Activated naive CD8-positive, alpha-beta T cell treated with anti-CD3 and anti-CD28 coated beads, Interleukin-2, amount 10 ng/mL, durations not matched to agents 7 days and 5 days (primary cell): ENCODE data around the gene JAKMIP1. TPM values are rescaled to one million over a fixed set of nuclear protein-coding genes. Genes with fewer than 3 reads are reported as not detected.

ENCODE experiments used
- ATAC-seq: fragments of 150-1000 bp; cut with Tn5 transposase; one replicate; pipeline ENCODE4 v1.10.0; 2021; ENCODE audit warnings: low read depth, moderate library complexity
- POLR2A ChIA-PET: fragments of 350-600 bp; sonication (Branson Sonifier 250); formaldehyde crosslinking; loops from one replicate; lab custom pipeline; 2021; ENCODE audit warnings: antibody characterized with exemption; lab: Charles Lee
- DNase-seq: peaks from one replicate; pipeline ENCODE4 v3.0.0; 2021
- H3K27ac Mint-ChIP-seq: one replicate; pipeline ENCODE4 v1.8.0; 2022; ENCODE audit warnings: mild to moderate bottlenecking, mixed read lengths
- H3K27me3 Mint-ChIP-seq: one replicate; pipeline ENCODE4 v1.8.0; 2022; ENCODE audit warnings: mild to moderate bottlenecking, moderate library complexity, mixed read lengths
- H3K36me3 Mint-ChIP-seq: one replicate; pipeline ENCODE4 v1.8.0; 2021; ENCODE audit warnings: mild to moderate bottlenecking, mixed read lengths
- H3K4me1 Mint-ChIP-seq: one replicate; pipeline ENCODE4 v1.8.0; 2021; ENCODE audit warnings: mixed read lengths
- H3K4me3 Mint-ChIP-seq: one replicate; pipeline ENCODE4 v1.8.0; 2022; ENCODE audit warnings: mild to moderate bottlenecking, moderate library complexity, mixed read lengths
- H3K9me3 Mint-ChIP-seq: one replicate; pipeline ENCODE4 v1.8.0; 2021; ENCODE audit warnings: mixed read lengths
- total RNA-seq, 2 experiments: library from RNA; stranded (reverse); gene quantifications; one replicate each; pipeline ENCODE4 v1.2.3, GENCODE V29; 2021

JAKMIP1 gene
- total RNA-seq, 2 experiments from 2014 or later: 5.3 to 5.9 TPM

DNA sequence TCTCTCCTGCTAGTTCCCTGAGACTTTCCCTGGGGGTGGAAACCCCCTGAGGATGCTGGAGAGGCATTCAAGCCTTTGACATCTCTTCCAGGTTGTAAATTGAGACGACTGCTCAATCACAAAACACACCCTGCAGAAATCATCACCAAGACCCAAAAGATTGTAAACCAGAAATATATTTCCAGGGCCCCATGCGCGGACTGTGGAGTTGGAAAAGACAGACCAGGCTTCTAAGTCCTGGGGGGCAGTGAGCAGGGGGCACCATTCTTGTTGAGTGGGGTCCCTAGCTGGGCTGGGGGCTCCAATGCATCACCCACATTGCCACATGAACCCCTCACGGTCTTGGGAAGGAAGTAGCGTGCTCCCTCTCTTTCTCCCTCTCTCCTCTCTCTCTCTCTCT is 94.2 kb downstream of the JAKMIP1 start:
- Mint-ChIP-seq H3K36me3 (peaks cover 2% of the 10 kb centered on the region), H3K27ac (no peak overlapping the region), H3K4me1 (no peaks in the 10 kb centered on the region), H3K4me3 (no peak overlapping the region), H3K27me3 (peaks cover 4% of the 10 kb centered on the region), H3K9me3 (peaks cover 2% of the 10 kb centered on the region)
- no peak for ATAC-seq
- no peak for DNase-seq
- POLR2A ChIA-PET: no interaction called here

- peaks cover 2% of the 10 kb centered on the region for H3K9me3 Mint-ChIP-seq
- H3K4me1 Mint-ChIP-seq: no peaks in the 10 kb centered on the region
- no peak overlapping the region for H3K4me3 Mint-ChIP-seq
- peaks cover 2% of the 10 kb centered on the region for H3K36me3 Mint-ChIP-seq
- peaks cover 4% of the 10 kb centered on the region for H3K27me3 Mint-ChIP-seq
- no peak for ATAC-seq
- no peak for DNase-seq
- no peak overlapping the region for H3K27ac Mint-ChIP-seq
- POLR2A ChIA-PET: no interaction called here
Observed at GRCh38 chr4:6105311-6105911, 94.9 kb downstream of the JAKMIP1 start.

GRCh38 chr4:6104541-6105130 is 95.7 kb downstream of the JAKMIP1 start:
- no peak for DNase-seq
- Mint-ChIP-seq H3K4me3 (no peak overlapping the region), H3K4me1 (no peaks in the 10 kb centered on the region), H3K27ac (no peak overlapping the region), H3K27me3 (peaks cover 4% of the 10 kb centered on the region), H3K9me3 (peaks cover 2% of the 10 kb centered on the region), H3K36me3 (peaks cover 2% of the 10 kb centered on the region)
- no peak for ATAC-seq
- POLR2A ChIA-PET: no interaction called here

DNA sequence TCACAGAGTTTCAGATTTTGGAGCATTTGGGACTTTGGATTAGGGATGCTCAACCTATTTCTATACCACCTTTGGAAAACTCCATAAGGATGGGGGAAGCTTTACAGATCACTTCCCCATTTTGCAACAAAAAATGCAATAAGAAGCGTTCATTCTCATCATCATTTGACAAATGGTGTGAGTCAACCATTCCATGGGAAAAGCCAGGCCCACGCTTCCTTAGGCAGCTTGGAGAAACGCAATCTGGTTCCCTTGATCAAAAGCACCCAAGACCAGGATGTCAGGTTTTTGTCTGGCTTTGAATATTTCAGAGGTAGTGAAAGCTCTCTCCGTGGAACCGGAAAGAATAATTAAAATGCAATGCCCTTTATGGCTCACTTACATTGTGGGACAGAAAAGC is 102.8 kb downstream of the JAKMIP1 start:
- Mint-ChIP-seq H3K36me3 (no peaks in the 10 kb centered on the region), H3K27me3 (peaks cover 2% of the 10 kb centered on the region), H3K27ac (no peak overlapping the region), H3K9me3 (no peaks in the 10 kb centered on the region), H3K4me1 (peaks cover 6% of the 10 kb centered on the region), H3K4me3 (no peak overlapping the region)
- ATAC-seq: no peak
- DNase-seq: no peak
- POLR2A ChIA-PET: no interaction called here

- H3K27me3 Mint-ChIP-seq: peaks cover 2% of the 10 kb centered on the region
- H3K4me3 Mint-ChIP-seq: no peak overlapping the region
- no peak overlapping the region for H3K27ac Mint-ChIP-seq
- no peak for DNase-seq
- ATAC-seq: no peak
- H3K36me3 Mint-ChIP-seq: no peaks in the 10 kb centered on the region
- POLR2A ChIA-PET: no interaction called here
- peaks cover 10% of the 10 kb centered on the region for H3K4me1 Mint-ChIP-seq
- H3K9me3 Mint-ChIP-seq: no peaks in the 10 kb centered on the region
Observed at GRCh38 chr4:6095897-6096296, 104.5 kb downstream of the JAKMIP1 start.

DNA sequence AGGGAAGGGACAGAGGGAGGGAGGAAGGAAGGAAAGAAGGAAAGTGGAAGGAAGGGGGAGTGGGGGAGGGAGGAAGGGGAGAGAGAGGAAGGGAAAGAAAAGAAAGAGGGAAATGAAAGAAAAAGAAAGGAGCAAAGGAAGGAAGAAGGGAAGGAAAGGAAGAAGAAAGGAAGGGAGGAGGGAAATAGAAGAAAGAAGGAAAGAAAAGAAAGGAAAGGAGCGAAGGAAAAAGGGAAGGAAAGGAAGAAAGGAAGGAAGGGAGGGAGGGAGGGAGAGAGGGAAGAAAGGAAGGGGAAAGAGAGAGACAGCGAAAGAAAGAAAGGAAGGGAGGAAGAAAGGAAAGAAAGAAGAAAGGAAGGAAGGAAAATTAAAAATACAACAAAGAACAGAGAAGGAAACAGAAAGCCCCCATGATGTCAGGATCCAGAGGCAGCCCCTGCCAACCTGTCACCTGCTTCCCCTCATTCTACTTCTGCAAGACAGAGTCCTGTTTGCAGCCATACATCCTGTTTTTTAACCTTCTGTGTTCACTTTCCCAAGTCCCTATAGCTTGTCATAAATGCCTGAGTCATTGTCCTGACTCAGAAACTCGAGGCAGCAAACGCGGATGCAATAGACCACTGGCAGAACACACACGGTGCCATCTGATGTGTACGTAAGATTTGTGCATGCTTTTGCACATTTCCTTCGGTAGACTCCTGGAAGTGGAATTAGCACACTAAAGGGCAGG is 105.2 kb downstream of the JAKMIP1 start:
- H3K27ac Mint-ChIP-seq: no peak overlapping the region
- H3K4me1 Mint-ChIP-seq: peaks cover 10% of the 10 kb centered on the region
- no peaks in the 10 kb centered on the region for H3K36me3 Mint-ChIP-seq
- POLR2A ChIA-PET: no interaction called here
- DNase-seq: no peak
- no peaks in the 10 kb centered on the region for H3K9me3 Mint-ChIP-seq
- ATAC-seq: no peak
- no peak overlapping the region for H3K4me3 Mint-ChIP-seq
- H3K27me3 Mint-ChIP-seq: peaks cover 2% of the 10 kb centered on the region

- Mint-ChIP-seq H3K36me3 (no peaks in the 10 kb centered on the region), H3K27me3 (peaks cover 2% of the 10 kb centered on the region), H3K4me1 (peaks cover 10% of the 10 kb centered on the region), H3K4me3 (no peak overlapping the region), H3K27ac (no peak overlapping the region), H3K9me3 (no peaks in the 10 kb centered on the region)
- DNase-seq (no peak), ATAC-seq (no peak)
- POLR2A ChIA-PET: no interaction called here
Observed at GRCh38 chr4:6093671-6094070, 106.7 kb downstream of the JAKMIP1 start.

- no peak overlapping the region for H3K4me3 Mint-ChIP-seq
- H3K27ac Mint-ChIP-seq: no peak overlapping the region
- peaks cover 10% of the 10 kb centered on the region for H3K4me1 Mint-ChIP-seq
- no peaks in the 10 kb centered on the region for H3K9me3 Mint-ChIP-seq
- no peak for ATAC-seq
- H3K27me3 Mint-ChIP-seq: peaks cover 2% of the 10 kb centered on the region
- no peak for DNase-seq
- POLR2A ChIA-PET: no interaction called here
- no peaks in the 10 kb centered on the region for H3K36me3 Mint-ChIP-seq
Observed at GRCh38 chr4:6092971-6093370, 107.4 kb downstream of the JAKMIP1 start.

GRCh38 chr4:6092131-6092530 is 108.2 kb downstream of the JAKMIP1 start:
- peak overlapping the region; percentile 17 for H3K4me3 Mint-ChIP-seq

GRCh38 chr4:6090931-6091330 is 109.4 kb downstream of the JAKMIP1 start:
- Mint-ChIP-seq H3K27ac (no peak overlapping the region), H3K4me1 (peaks cover 10% of the 10 kb centered on the region), H3K4me3 (no peak overlapping the region), H3K36me3 (peaks cover under 1% of the 10 kb centered on the region), H3K27me3 (peaks cover 2% of the 10 kb centered on the region), H3K9me3 (no peaks in the 10 kb centered on the region)
- no peak for DNase-seq
- no peak for ATAC-seq
- POLR2A ChIA-PET: no interaction called here

More at GRCh38 chr4:6092131-6092530, 108.2 kb downstream of the JAKMIP1 start:
- Mint-ChIP-seq H3K27me3 (peaks cover 2% of the 10 kb centered on the region), H3K36me3 (no peaks in the 10 kb centered on the region), H3K9me3 (no peaks in the 10 kb centered on the region), H3K27ac (no peak overlapping the region), H3K4me1 (peaks cover 10% of the 10 kb centered on the region)
- DNase-seq (no peak), ATAC-seq (peak; percentile 60)
- POLR2A ChIA-PET: no interaction called here

DNA sequence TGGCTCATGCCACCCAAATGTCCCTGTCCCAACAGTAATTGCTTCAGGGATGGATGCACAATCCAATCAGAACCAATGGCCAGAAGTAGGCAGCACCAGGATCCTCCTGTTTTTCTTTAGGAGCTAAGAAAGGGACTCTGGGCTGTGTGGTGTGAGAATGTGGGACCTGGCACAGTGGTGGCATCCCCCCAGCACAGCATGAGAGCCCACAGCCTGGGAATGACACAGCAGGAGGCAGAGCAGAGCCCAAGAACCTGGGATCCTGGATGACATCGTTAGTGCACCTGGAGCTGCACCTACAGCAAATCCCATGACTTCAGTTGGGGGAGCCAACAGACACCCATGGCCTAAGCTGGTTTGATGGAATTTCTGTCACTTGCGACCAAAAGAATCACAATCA is 111.4 kb downstream of the JAKMIP1 start:
- Mint-ChIP-seq H3K27me3 (no peaks in the 10 kb centered on the region), H3K27ac (no peak overlapping the region), H3K36me3 (peaks cover 2% of the 10 kb centered on the region), H3K4me1 (peaks cover 7% of the 10 kb centered on the region), H3K4me3 (no peak overlapping the region), H3K9me3 (no peaks in the 10 kb centered on the region)
- POLR2A ChIA-PET: no interaction called here
- ATAC-seq (no peak), DNase-seq (no peak)

DNA sequence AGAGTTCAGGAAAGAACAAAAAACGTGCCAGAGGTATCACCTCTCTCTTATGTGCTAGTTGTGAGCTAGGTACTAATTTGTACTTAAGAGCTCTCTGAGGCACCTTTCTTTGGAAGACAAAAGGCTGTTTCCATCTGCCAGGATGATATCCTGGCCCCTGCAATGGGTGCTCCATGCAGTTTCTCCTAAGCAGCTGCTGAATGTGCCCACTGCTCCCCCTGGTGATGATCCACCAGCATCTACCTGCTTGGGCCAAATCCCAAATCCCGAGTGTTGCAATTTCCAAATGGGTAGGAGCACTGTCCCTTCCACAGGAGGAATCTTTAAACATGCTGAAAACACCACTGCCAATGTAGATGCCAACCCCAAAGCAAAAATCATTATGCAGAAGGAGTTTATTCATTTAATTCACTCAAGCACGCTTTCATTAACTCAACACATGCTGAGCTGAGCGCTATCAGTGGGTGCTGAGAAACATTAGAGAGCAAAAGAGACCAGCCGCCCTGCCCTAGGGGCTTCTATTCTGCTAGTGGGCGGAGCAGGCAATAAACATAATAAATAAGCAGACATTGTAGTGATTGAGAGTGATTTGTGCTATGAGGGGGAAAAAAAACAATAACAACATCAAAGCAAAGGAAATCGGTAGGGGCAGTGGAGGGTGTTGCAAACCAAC is 112.5 kb downstream of the JAKMIP1 start:
- POLR2A ChIA-PET: no interaction called here
- no peaks in the 10 kb centered on the region for H3K27me3 Mint-ChIP-seq
- DNase-seq (no peak), ATAC-seq (no peak)
- H3K4me3 Mint-ChIP-seq: no peak overlapping the region
- no peaks in the 10 kb centered on the region for H3K9me3 Mint-ChIP-seq
- H3K27ac Mint-ChIP-seq: no peak overlapping the region
- H3K36me3 Mint-ChIP-seq: peaks cover 2% of the 10 kb centered on the region
- H3K4me1 Mint-ChIP-seq: peaks cover 4% of the 10 kb centered on the region

- peaks cover 2% of the 10 kb centered on the region for H3K36me3 Mint-ChIP-seq
- POLR2A ChIA-PET: no interaction called here
- DNase-seq (no peak), ATAC-seq (no peak)
- no peaks in the 10 kb centered on the region for H3K9me3 Mint-ChIP-seq
- H3K27me3 Mint-ChIP-seq: peaks cover 2% of the 10 kb centered on the region
- H3K4me3 Mint-ChIP-seq: no peak overlapping the region
- H3K27ac Mint-ChIP-seq: no peak overlapping the region
- no peaks in the 10 kb centered on the region for H3K4me1 Mint-ChIP-seq
Observed at GRCh38 chr4:6086846-6087245, 113.5 kb downstream of the JAKMIP1 start.
